ENCODE measurements around the gene CCDC38. TPM values are rescaled to one million over a fixed set of nuclear protein-coding genes. Genes with fewer than 3 reads are reported as not detected.

Gene CCDC38
- under 1 TPM; under 0.01 TPM for total RNA-seq

DNA sequence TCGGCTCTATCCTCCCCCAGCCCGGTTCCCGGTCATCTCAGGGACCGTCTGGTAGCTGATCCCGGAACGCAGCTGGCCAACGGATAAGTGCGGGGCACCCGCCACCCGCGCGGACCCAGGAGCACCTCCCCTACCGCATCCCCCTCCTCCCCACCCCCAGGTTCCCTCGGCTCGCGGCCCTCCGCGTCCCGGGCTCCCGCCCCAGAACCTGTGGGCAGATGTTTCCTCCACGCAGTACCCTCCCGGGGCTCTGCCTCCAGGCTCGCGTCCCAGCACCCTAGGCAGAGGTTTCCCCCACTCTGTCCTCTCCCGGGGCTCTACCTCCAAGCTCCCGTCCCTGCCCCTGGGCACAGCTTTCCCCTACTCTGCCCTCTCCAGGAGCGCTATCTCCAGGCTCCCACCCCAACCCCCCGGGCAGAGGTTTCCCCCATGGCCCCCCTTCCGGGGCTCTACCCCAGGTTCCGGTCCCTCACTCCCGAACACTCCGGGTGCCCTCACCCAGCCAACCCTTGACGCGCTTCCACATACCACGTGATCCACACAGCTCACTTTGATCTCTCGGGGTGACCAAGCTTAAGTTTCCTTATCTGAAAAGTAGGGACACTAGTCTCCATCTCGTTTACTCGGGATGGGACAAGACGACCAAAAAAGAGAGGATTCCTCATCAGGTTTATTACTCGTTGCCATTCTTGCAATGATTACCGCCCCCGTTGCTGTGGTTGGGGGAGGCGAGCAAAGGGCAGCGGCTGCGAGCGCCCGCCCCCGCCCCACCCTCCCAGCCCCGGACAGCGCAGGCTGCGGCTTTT, at the start of gene CCDC38:
CCDC38 (minus strand) TSS at position 91 of the 806 bp plus-strand sequence. CDS start 6,105 bp downstream, outside the sequence.

DNA sequence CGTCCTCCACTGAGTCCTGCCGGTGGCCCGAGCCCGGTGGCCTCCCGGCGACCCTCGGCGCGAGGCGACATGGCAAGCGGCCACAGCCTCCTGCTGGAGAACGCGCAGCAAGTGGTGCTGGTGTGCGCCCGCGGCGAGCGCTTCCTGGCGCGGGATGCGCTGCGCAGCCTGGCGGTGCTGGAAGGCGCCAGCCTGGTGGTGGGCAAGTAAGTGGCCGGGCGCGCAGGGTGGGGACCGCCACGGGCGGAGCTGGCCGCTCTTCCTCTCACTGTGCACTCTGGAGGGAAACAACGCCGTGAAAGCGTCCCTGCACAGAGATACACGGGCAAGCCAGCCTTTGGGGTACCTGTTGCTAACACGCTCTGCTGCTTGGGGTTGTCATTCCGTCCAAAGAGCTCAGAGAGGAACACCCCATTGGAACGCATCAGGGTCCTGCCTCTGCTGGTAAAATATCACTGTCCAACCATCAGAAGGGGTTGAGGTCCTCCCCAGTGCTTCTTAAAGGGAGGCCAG, 972 bp upstream of the CCDC38 start, which contains the start of gene AMDHD1:
AMDHD1 (plus strand) TSS at position 2 of the 513 bp plus-strand sequence; CDS start at position 70, 68 bp downstream.

DNA sequence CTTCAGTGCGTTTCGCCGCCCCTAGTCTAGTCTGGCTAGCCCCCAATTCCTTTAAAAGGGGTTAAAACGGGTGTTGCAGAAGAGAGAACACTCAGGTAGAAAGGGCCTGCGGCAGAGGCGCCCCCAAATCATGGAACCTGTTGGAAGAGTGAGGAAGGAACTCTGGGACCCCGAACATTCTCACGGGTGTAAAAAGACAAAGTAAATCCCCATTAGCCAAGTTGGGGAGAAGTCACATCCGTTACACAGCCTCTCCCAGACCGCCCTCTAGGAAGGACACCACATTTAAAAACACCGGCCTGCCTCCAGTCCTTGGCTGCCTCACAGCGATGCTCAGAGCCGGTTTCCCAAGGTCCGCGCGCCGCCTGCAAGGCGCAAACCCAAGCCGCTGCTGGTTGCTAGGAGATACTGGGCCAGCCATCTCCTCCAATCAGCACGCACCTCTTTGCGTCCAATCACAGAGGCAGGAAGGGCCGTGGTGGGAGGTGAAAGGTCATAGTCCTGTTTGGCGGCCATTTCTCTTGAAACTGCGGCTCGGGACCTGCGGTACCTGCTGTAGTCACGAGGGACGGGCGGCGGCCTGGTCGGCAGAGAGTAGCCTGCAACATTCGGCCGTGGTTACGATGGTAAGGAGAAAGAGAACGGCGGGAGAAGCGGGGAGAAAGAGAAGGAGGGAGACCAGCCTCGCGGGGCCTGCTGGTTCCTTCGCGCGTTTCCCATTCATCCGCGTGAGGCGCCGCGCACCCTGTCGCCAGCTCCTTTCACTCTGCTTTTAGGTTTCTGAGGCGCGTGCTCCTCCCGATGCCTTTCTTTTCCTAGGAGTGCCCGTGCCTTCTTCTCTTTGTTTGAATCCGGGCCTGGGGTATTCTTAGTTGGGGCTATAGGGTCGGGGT, 83.7 kb downstream of the CCDC38 start, which contains the start of gene SNRPF:
SNRPF (plus strand) TSS at position 502 of the 893 bp plus-strand sequence; CDS start at position 624, 122 bp downstream.

Other genes with a start within 250 kb of the CCDC38 start
- under 1 TPM; 0.33 to 0.34 TPM for gene NTN4, start 151.8 kb downstream of the CCDC38 start, total RNA-seq
- 10 to 100 TPM in 1 of 2 donors, 1 to 10 TPM in 1; 5.2 to 14.3 TPM for gene SNRPF, start 83.7 kb downstream of the CCDC38 start, total RNA-seq
- 1 to 10 TPM in 1 of 2 donors, under 1 TPM in 1; 0.33 to 1.0 TPM for gene AMDHD1, start 717 bp upstream of the CCDC38 start, total RNA-seq
- under 1 TPM; under 0.01 to 0.34 TPM for gene HAL, start 53.7 kb upstream of the CCDC38 start, total RNA-seq
- 10 to 100 TPM; 54.0 to 65.6 TPM for gene LTA4H, start 93.0 kb upstream of the CCDC38 start, total RNA-seq